GM10248 (cell line): ENCODE data around the gene LAMA2.

ENCODE experiments used
- CTCF ChIA-PET: fragments of 300-600 bp; sonication (Branson Sonifier 250); formaldehyde crosslinking; extraction: SDS; loops from one replicate; lab custom pipeline; 2021; ENCODE audit warnings: antibody characterized with exemption; lab: Yijun Ruan, JAX
- POLR2A ChIA-PET: fragments of 350-650 bp; sonication (Branson Sonifier 250); formaldehyde crosslinking; extraction: SDS; loops from one replicate; lab custom pipeline; 2020; ENCODE audit warnings: antibody characterized with exemption; lab: Yijun Ruan, JAX
- DNase-seq: peaks from one replicate; pipeline ENCODE4 v3.0.0; 2012; ENCODE audit errors: extremely low spot score
- CTCF ChIP-seq: IDR thresholded peaks from 2 replicates; pipeline ENCODE4 v1.5.1; 2012; ENCODE audit warnings: mild to moderate bottlenecking, low read depth; ENCODE audit errors: extremely low read depth, missing control alignments, control extremely low read depth

The LAMA2 gene

GRCh38 chr6:129242546-129242945 lies 359.6 kb downstream of the LAMA2 start:
- TF ChIP-seq CTCF = no peak
- no peak for DNase-seq
- ChIA-PET POLR2A (no interaction called here), CTCF (interaction anchor here (2.1 kb wide), 1 partner anchor 10 kb away, joined by 7 read pairs; no protein-coding TSS in a partner anchor)

- no peak for TF ChIP-seq CTCF
- POLR2A ChIA-PET = no interaction called here
- CTCF ChIA-PET = interaction anchor here (2.1 kb wide), 1 partner anchor 9 kb away, joined by 7 read pairs; no protein-coding TSS in a partner anchor
- DNase-seq = no peak
These were observed 360.4 kb downstream of the LAMA2 start for GRCh38 chr6:129243377-129243776.

- no peak for DNase-seq
- CTCF ChIA-PET = interaction anchor here (1.0 to 2.7 kb wide), 4 partner anchors 10 to 892 kb away, joined by 3 to 10 read pairs (median 4); no protein-coding TSS in a partner anchor
- no peak for TF ChIP-seq CTCF
- POLR2A ChIA-PET = no interaction called here
These were observed 366.0 kb downstream of the LAMA2 start for GRCh38 chr6:129248946-129249345.

GRCh38 chr6:129251669-129252376 lies 368.9 kb downstream of the LAMA2 start:
- CTCF ChIA-PET = interaction anchor here (0.7 to 3.9 kb wide), 26 partner anchors 8 to 1396 kb away, joined by 3 to 34 read pairs (median 4); no protein-coding TSS in a partner anchor
- TF ChIP-seq CTCF = peak; percentile 84
- DNase-seq = peak; percentile 25
- POLR2A ChIA-PET = no interaction called here

- POLR2A ChIA-PET = no interaction called here
- no peak for DNase-seq
- CTCF ChIA-PET = interaction anchor here (0.7 to 3.9 kb wide), 26 partner anchors 8 to 1396 kb away, joined by 3 to 34 read pairs (median 4); no protein-coding TSS in a partner anchor
- no peak for TF ChIP-seq CTCF
These were observed 369.6 kb downstream of the LAMA2 start for GRCh38 chr6:129252377-129253071.

- no peak for DNase-seq
- ChIA-PET POLR2A (no interaction called here), CTCF (interaction anchor here (0.7 to 3.9 kb wide), 15 partner anchors 8 to 1397 kb away, joined by 3 to 34 read pairs (median 5); no protein-coding TSS in a partner anchor)
- TF ChIP-seq CTCF = no peak
These were observed 370.3 kb downstream of the LAMA2 start for GRCh38 chr6:129253242-129253641.
